Ovary (tissue), 9 donors: ENCODE data around the gene MTHFD1L. TPM values are rescaled to one million over a fixed set of nuclear protein-coding genes. Genes with fewer than 3 reads are reported as not detected.
A peak's percentile ranks its signal among the peaks of the same experiment; 100 is the strongest.

ENCODE experiments used
- DNase-seq, 5 donors: peaks; one replicate each; pipeline ENCODE4 v3.0.0-alpha.2; 2019 to 2020
- H3K27ac ChIP-seq, 2 donors: fragments of 200-600 bp; one replicate each; pipeline versions ENCODE4 v1.5.1 to v1.8.0; 2019 to 2022
- H3K27me3 ChIP-seq: fragments of 200-600 bp; one replicate; pipeline ENCODE4 v1.8.0; 2022
- H3K36me3 ChIP-seq: fragments of 200-600 bp; sonication (generic); one replicate; pipeline ENCODE4 v1.5.1; 2019
- H3K4me1 ChIP-seq: one replicate; pipeline ENCODE4 v1.8.1; 2013; ENCODE audit warnings: mild to moderate bottlenecking, moderate library complexity; ENCODE audit not compliant: insufficient read depth
- H3K4me3 ChIP-seq: fragments of 200-600 bp; sonication (generic); one replicate; pipeline ENCODE4 v1.5.1; 2017
- H3K9me3 ChIP-seq, 2 donors: fragments of 200-600 bp in 1 of 2; sonication (generic) in 1 of 2; one replicate each; pipeline versions ENCODE4 v1.5.1 to v1.8.1; 2013 to 2019; ENCODE audit warnings: mild to moderate bottlenecking in 1 of 2, moderate library complexity in 1 of 2
- EP300 ChIP-seq: sonication (generic); formaldehyde crosslinking; IDR thresholded peaks from one replicate; pipeline ENCODE4 v1.6.1; 2017; ENCODE audit warnings: antibody characterized with exemption
- POLR2A ChIP-seq: fragments of 450-650 bp; IDR thresholded peaks from one replicate; pipeline ENCODE4 v1.6.1; 2017; ENCODE audit warnings: antibody characterized with exemption, mild to moderate bottlenecking, moderate library complexity
- WGBS, 3 donors: extraction: QIAGEN DNeasy Blood & Tissue Kit in 1 of 3; methylation state at CpG; one replicate each; pipeline versions ENCODE4 v1.1.5 to v1.1.7; 2013 to 2017; 5-methylcytosine and 5-hydroxymethylcytosine counted together
- intact Hi-C, 4 donors: fragments of 100-400 bp; cut with DNase I; formaldehyde crosslinking; loops; one replicate each; pipeline versions ENCODE4 v1.11.0 to v1.15.1; 2022 to 2023
- polyA plus RNA-seq, 2 donors: library from polyadenylated mRNA; stranded (reverse); fragments of 200-250 nt in 1 of 2; fragments of 350-450 nt in 1 of 2; fragmentation: Illumina TruSeq in 1 of 2; extraction: RNeasy Lipid Tissue Mini Kit (QIAGEN cat#74804) in 1 of 2; gene quantifications; one replicate each; pipeline ENCODE4 v1.2.3, GENCODE V29; 2013 to 2014
- total RNA-seq, 7 donors: library from RNA; depleted of rRNA in 2 of 7; stranded (reverse); fragments of >200 nt in 2 of 7; fragmentation: NEBNext Ultra II Directional in 3 of 7; extraction: Animal tissue kit (Norgen Biotek cat#: 25700) in 3 of 7; gene quantifications; one replicate each; pipeline versions ENCODE4 v1.1.0 to v1.2.4, GENCODE V29; 2016 to 2023
- TF ChIP-seq, protein P1 (sequence below), 3 donors: fragments of 450-650 bp in 2 of 3; fragments of 200-600 bp in 1 of 3; IDR thresholded peaks; one replicate each; pipeline versions ENCODE4 v1.5.1 to v1.8.0; 2016 to 2022; ENCODE audit warnings: antibody characterized with exemption in 3 of 3, mild to moderate bottlenecking in 1 of 3
- donor health status: DM: no; HTN: no; CAD: no; lungs with moderate emphysema.
- donor health status: DM: no; HTN: no; CAD: no.
- donor health status: Bipolar disorder and iron deficiency.
- donor health status: DM: yes; HTN: yes; CAD: no.
- donor health status: DM: no; HTN: no; CAD: no.
- donor health status: DM: yes; HTN: yes; CAD: no.

MTHFD1L gene
- total and polyA plus RNA-seq, 9 donors = 13.0 to 91.1 (median 23.6) TPM

DNA sequence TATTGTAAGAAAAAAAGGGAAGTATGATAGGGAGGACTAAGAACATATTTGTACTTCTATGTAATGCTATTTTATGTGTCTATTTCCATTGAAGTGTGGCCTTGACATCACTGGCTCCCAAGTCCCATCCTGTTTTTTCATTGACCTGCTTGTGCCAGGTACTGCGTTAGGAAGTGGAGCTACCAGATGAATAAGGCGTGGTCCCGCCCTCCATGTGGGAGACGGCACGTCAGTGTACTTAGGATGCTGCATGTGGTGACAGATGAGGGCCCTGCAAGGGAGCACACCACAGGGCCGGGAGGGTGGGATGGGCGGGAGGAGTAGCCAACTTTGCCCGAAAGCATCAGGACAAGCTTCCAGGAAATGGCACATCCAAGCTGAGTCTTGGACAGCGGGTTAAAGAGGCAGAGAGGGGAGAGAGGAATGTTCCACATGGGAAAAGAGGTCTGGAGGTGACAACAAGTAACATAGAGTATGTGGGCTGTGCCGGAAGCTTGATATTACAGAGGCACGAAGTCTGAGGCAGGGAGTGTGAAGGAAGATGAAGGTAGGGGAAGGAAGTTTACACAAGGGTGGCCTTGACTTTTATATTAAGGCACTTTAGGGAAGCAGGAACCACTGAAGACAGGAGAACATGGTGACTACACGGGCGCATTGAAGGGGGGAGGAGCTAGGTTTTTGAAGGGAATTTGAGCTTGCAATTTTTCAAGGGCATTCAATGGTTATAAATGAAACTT is 140.6 kb downstream of the MTHFD1L start:
- peaks cover 17% of the 10 kb centered on the region for H3K4me1 ChIP-seq
- H3K4me3 ChIP-seq = no peak overlapping the region
- H3K27me3 ChIP-seq = no peaks in the 10 kb centered on the region
- WGBS, 3 donors = 41 to 64% (median 45%) methylated on average over 13 of the region's 13 CpGs
- TF ChIP-seq POLR2A (no peak), EP300 (no peak)
- TF ChIP-seq, protein P1, sequence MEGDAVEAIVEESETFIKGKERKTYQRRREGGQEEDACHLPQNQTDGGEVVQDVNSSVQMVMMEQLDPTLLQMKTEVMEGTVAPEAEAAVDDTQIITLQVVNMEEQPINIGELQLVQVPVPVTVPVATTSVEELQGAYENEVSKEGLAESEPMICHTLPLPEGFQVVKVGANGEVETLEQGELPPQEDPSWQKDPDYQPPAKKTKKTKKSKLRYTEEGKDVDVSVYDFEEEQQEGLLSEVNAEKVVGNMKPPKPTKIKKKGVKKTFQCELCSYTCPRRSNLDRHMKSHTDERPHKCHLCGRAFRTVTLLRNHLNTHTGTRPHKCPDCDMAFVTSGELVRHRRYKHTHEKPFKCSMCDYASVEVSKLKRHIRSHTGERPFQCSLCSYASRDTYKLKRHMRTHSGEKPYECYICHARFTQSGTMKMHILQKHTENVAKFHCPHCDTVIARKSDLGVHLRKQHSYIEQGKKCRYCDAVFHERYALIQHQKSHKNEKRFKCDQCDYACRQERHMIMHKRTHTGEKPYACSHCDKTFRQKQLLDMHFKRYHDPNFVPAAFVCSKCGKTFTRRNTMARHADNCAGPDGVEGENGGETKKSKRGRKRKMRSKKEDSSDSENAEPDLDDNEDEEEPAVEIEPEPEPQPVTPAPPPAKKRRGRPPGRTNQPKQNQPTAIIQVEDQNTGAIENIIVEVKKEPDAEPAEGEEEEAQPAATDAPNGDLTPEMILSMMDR (IDR thresholded peaks at IDR 0.05) = no peak
- H3K27ac ChIP-seq = peak overlapping the region in 1 of 2 donors; percentile 62
- intact Hi-C loops = loop anchor here in 1 of 4 donors (10.0 kb wide), 1 partner anchor 111 kb away; no protein-coding TSS in a partner anchor
- DNase-seq = no peak
- no peaks in the 10 kb centered on the region for H3K9me3 ChIP-seq
- no peaks in the 10 kb centered on the region for H3K36me3 ChIP-seq

DNA sequence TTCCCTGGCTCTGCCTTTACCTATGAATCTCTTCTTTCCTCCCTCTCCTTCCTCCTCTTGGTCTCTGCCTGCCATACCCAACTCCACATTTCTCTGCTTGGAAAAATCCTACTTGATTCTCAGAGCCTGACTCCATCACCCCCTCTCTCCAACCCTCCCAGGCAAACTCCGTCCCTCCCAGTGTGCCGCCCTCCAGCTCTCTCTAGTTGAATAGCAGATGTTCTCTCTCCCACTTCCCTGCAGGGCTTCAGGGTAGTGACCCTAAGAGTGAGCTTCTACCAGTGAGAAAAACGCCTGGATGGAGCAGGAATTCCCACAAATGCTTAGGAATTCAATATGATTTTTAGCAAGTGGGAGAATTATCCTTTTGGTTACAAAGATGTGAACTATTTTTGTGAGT is 141.6 kb downstream of the MTHFD1L start:
- Histone ChIP-seq H3K4me1 (peaks cover 14% of the 10 kb centered on the region), H3K9me3 (no peaks in the 10 kb centered on the region), H3K4me3 (no peak overlapping the region), H3K27ac (peak overlapping the region in 1 of 2 donors; percentile 62), H3K36me3 (no peaks in the 10 kb centered on the region), H3K27me3 (no peaks in the 10 kb centered on the region)
- no peak for DNase-seq
- TF ChIP-seq POLR2A (no peak), EP300 (no peak)
- TF ChIP-seq, protein P1 (IDR thresholded peaks at IDR 0.05) = no peak
- 35 to 55% (median 45%) methylated on average over 3 of the region's 3 CpGs for WGBS, 3 donors
- intact Hi-C loops = loop anchor here in 1 of 4 donors (10.0 kb wide), 1 partner anchor 112 kb away; no protein-coding TSS in a partner anchor

DNA sequence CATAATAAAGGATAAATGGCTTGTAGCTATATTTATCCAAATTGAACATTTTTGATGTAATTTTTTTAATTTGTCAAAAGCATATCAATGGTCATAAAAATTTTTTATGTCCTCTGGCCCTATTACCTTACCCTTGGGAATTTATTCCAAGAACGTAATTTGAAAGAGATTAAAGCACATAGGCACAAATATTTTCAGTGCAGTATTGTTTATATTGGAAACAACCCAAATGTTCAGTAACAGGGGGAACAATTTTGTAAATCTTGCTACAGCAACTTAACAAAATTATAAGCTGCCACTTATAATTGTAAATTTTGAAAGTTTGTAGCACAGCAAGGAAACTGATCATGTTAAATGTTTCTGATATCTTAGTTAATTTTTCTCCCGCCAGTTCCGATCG is 142.4 kb downstream of the MTHFD1L start:
- H3K4me3 ChIP-seq = no peak overlapping the region
- H3K27me3 ChIP-seq = no peaks in the 10 kb centered on the region
- DNase-seq = no peak
- 47 to 62% (median 50%) methylated on average over 4 of the region's 4 CpGs for WGBS, 3 donors
- H3K4me1 ChIP-seq = peaks cover 12% of the 10 kb centered on the region
- intact Hi-C loops = loop anchor here in 1 of 4 donors (10.0 kb wide), 1 partner anchor 113 kb away; no protein-coding TSS in a partner anchor
- no peaks in the 10 kb centered on the region for H3K36me3 ChIP-seq
- no peaks in the 10 kb centered on the region for H3K9me3 ChIP-seq
- TF ChIP-seq EP300 (no peak), POLR2A (no peak)
- TF ChIP-seq, protein P1 (IDR thresholded peaks at IDR 0.05) = no peak
- H3K27ac ChIP-seq = no peak overlapping the region

- intact Hi-C loops = loop anchor here in 1 of 4 donors (10.0 kb wide), 1 partner anchor 114 kb away; no protein-coding TSS in a partner anchor
- 65 to 74% (median 67%) methylated on average over 4 of the region's 4 CpGs for WGBS, 3 donors
- no peaks in the 10 kb centered on the region for H3K9me3 ChIP-seq
Observed at GRCh38 chr6:151008425-151008824, 142.9 kb downstream of the MTHFD1L start.

More at GRCh38 chr6:151008425-151008824, 142.9 kb downstream of the MTHFD1L start:
- no peak for DNase-seq
- no peaks in the 10 kb centered on the region for H3K27me3 ChIP-seq
- H3K36me3 ChIP-seq = no peaks in the 10 kb centered on the region
- H3K27ac ChIP-seq = no peak overlapping the region
- no peak overlapping the region for H3K4me3 ChIP-seq
- H3K4me1 ChIP-seq = peaks cover 12% of the 10 kb centered on the region
- TF ChIP-seq EP300 = no peak
- TF ChIP-seq, protein P1 (IDR thresholded peaks at IDR 0.05) = no peak
- no peak for TF ChIP-seq POLR2A
